GM10248 (cell line): ENCODE data around the gene PDIK1L.

Experiments
- CTCF ChIA-PET: fragments of 300-600 bp; sonication (Branson Sonifier 250); formaldehyde crosslinking; extraction: SDS; loops from one replicate; lab custom pipeline; 2021; ENCODE audit warnings: antibody characterized with exemption; lab: Yijun Ruan, JAX
- POLR2A ChIA-PET: fragments of 350-650 bp; sonication (Branson Sonifier 250); formaldehyde crosslinking; extraction: SDS; loops from one replicate; lab custom pipeline; 2020; ENCODE audit warnings: antibody characterized with exemption; lab: Yijun Ruan, JAX
- DNase-seq: peaks from one replicate; pipeline ENCODE4 v3.0.0; 2012; ENCODE audit errors: extremely low spot score
- TF ChIP-seq, protein P1 (sequence below): IDR thresholded peaks from 2 replicates; pipeline ENCODE4 v1.5.1; 2012; ENCODE audit warnings: mild to moderate bottlenecking, low read depth; ENCODE audit errors: extremely low read depth, missing control alignments, control extremely low read depth

The PDIK1L gene

DNA sequence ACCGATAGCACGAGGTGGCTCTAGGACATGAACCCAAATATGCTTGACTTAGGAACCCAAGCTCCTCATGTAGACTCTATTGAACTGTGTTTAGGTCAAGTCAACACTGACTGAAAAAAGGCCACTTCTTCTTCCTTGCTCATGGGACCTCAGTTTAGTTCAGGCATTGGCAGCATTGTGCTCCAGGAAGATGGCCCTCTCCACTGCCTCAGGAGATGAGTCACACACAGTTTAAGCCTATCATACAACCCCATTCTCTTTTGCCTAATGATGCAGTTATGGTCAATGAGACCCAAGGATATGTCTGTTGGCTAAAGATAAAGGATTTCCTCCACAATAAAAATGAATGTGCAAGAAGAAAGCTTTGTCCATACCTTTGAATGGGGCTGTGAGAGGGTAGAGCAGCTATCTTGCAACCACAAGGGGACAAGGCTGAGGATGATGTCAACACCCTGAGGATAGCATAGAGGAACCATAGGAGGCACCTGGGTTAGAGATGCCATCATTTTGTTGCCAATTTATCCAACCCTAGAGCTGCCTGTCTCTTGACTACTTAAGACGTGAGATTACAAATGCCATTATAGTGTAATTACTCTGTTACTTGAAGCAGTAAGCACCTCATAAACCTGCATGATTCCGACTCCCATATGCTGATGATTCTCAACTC, 41.2 kb upstream of the PDIK1L start:
- TF ChIP-seq, protein P1, sequence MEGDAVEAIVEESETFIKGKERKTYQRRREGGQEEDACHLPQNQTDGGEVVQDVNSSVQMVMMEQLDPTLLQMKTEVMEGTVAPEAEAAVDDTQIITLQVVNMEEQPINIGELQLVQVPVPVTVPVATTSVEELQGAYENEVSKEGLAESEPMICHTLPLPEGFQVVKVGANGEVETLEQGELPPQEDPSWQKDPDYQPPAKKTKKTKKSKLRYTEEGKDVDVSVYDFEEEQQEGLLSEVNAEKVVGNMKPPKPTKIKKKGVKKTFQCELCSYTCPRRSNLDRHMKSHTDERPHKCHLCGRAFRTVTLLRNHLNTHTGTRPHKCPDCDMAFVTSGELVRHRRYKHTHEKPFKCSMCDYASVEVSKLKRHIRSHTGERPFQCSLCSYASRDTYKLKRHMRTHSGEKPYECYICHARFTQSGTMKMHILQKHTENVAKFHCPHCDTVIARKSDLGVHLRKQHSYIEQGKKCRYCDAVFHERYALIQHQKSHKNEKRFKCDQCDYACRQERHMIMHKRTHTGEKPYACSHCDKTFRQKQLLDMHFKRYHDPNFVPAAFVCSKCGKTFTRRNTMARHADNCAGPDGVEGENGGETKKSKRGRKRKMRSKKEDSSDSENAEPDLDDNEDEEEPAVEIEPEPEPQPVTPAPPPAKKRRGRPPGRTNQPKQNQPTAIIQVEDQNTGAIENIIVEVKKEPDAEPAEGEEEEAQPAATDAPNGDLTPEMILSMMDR: no peak
- POLR2A ChIA-PET: no interaction called here
- CTCF ChIA-PET: interaction anchor here (0.9 to 1.8 kb wide), 4 partner anchors 11 to 99 kb away, joined by 3 to 5 read pairs (median 3); partner anchors contain the start of gene ZNF593
- no peak for DNase-seq

DNA sequence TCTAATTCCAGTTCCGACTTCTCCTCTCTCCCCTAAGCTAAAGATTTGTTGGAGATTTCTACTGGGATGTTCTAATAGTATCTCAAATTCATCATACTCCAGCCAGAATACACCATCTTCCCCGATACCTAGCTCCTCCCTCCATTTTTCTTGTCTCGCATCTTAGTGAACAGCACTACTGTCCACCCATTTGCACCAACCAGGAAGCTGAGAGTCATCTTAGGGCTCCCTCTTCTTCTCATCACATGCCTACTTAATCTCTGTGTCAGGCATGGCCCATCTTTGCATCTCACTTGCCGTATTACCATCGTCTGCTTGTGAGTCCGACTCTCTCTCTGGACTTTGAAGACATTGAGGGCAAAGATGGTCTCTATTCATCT, 40.7 kb upstream of the PDIK1L start:
- CTCF ChIA-PET: interaction anchor here (0.9 to 1.8 kb wide), 3 partner anchors 11 to 99 kb away, joined by 3 to 5 read pairs (median 3); partner anchors contain the start of gene ZNF593
- POLR2A ChIA-PET: no interaction called here
- DNase-seq: no peak
- TF ChIP-seq, protein P1: no peak

DNA sequence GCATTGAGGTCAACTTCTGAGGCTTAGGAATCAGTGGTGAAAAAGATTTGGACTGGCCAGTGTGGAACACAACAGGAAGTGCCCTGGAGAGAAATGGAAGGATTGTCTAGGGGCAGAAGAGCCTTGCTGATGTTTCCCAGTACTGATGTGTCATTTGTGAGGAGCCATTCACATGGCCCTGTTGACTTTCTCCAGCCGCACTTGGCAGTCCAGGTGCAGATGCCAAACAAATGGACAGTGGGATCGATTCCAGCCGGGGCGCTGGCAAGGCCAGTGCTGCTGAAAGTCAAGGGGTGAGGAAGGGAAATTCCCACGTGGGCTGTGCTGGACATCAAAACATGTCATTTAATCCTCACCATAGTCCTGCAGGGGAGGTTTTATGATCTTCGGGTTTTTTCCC, 39.3 kb upstream of the PDIK1L start:
- ChIA-PET POLR2A (interaction anchor here (0.7 kb wide), 1 partner anchor 292 kb away, joined by 3 read pairs; no protein-coding TSS in a partner anchor), CTCF (interaction anchor here (1.1 kb wide), 1 partner anchor 11 kb away, joined by 3 read pairs; no protein-coding TSS in a partner anchor)
- TF ChIP-seq, protein P1: no peak
- DNase-seq: no peak

DNA sequence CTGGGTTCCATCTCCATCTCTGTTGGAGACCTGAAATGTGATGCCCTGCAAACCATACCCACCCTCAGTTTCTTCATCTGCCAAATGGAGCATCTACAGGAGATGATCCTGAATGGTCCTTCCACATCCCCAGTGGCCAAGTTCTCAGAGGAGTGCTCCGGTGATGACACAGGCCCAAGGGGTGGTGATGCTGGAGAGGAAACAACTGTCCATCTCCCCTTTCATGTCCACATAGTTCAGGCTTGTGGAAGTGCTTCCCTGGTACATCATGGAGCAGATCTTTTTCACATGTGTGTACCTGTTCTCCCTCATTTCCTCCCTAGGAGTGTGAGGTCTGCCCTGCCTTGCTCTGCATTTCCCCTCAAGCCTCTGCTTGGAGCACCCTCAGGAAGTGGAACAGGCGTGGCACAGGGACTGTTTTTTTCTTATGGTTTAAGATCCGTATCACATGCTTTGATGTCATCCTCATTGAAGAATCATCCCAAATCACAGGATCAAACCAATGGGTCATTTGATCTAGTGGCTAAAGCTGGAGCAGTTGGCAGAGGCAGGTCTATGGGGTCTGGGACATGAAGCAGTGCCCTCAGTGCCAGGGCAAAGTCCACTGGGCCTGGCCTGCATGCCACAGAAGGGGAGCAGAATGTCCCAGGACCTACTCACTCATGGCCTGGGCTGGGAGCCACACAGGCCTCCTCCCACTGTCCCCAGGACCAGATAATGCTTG, 36.0 kb upstream of the PDIK1L start:
- CTCF ChIA-PET: interaction anchor here (1.2 to 1.6 kb wide), 3 partner anchors 21 to 94 kb away, joined by 3 to 6 read pairs (median 4); partner anchors contain the start of gene ZNF593
- TF ChIP-seq, protein P1: no peak
- POLR2A ChIA-PET: no interaction called here
- DNase-seq: no peak

DNA sequence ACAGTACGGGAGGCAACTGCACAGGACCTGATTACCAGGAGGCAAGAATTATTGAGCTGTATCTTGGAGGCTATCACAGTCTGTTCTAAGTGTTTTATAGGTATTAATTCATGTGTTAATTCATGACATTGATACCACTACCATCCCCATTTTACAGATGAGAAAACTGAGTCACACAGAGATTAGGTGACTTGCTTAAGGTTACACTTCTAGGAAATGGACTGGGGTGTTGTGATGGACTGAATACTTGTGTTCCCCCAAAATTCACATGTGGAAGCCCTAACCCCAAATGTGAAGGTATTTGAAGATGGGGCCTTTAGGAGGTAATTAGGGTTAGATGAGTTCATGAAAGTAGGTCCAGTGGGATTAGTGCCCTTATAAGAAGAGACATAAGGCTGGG, 34.1 kb upstream of the PDIK1L start:
- CTCF ChIA-PET: interaction anchor here (0.9 to 1.6 kb wide), 3 partner anchors 68 to 318 kb away, joined by 3 to 4 read pairs (median 3); partner anchors contain the start of gene ZNF593
- POLR2A ChIA-PET: no interaction called here
- TF ChIP-seq, protein P1: no peak
- no peak for DNase-seq
